HG02938 (cell line): Measurements from ENCODE around the gene CIAPIN1.

ENCODE experiments used
- ATAC-seq: cut with Tn5 transposase; IDR thresholded peaks from one replicate; pipeline ENCODE4 v1.9.1; 2021; ENCODE audit warnings: mild to moderate bottlenecking, moderate library complexity; ENCODE audit not compliant: unreplicated experiment

CIAPIN1 gene

DNA sequence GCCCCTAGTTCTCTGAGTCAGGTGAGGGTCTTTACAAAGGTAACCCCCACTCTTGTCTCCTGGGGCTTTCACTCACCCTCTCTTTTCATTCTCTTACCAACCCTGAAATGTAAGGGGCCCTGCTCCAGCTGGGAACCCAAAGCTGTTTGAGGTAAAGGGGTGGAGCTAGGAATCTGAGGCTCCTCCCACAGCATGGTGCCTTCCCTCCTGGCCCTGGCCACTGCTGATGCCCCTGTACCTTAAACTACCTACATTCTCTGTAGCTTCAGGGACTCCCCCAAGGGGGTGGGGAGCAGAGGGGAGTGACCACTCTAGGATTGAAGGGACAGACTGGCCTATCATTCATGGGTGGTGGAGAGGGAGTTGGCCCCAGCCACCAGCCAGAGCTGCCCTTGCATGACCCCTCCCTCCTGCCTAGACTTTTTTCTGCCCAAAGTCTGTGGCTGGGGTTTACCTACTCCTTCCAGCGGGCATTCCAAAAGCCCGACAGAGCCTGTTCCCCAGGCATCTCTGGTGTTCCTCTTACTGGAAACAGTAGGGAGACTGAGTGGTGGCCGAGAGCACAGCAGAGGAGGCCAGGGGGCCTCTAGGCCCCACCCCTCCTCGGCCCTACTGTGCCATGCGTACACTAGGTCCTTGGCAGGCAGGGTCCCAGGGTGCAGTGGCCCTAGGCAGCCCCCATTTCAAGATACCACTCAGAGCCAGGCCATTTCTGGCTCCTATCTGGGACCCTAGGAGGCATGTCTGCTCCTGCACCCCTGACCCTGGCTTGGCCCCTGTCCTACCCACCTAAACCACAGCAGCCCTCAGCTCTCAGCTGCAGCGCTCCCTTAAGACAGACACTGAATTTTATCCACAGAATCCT, 29.6 kb upstream of the CIAPIN1 start:
- no peak for ATAC-seq

DNA sequence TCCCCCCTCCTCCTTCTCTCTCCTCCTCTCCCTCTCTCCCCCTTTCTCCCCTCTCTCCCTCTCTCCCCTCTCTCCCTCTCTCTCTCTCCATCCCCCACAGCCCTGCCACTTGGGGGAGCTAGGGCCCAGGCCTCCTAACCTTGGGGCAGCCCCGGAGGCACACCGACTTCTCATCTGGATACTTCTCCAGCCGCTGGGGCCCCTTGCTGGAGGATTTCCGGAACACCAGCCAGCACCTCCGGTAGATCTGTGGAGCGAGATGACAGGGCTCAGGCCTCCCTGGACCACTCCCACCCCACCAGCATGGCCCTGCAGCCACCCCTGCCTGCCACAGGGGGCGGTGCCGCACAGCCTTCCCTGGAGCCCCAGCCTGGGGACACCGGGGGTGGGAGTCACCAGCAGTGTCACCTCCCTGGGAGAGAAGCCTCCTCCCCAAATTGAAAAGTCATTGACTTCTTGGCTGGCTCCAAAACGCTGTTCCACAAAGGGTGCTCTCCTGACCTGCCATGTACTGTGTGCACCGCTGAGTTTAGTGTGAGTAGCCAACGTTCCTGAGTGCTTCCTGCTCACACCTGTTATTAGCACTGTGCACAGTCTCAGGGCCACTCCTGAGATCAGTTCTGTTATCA, 28.6 kb upstream of the CIAPIN1 start:
- ATAC-seq, result peak; percentile 85

DNA sequence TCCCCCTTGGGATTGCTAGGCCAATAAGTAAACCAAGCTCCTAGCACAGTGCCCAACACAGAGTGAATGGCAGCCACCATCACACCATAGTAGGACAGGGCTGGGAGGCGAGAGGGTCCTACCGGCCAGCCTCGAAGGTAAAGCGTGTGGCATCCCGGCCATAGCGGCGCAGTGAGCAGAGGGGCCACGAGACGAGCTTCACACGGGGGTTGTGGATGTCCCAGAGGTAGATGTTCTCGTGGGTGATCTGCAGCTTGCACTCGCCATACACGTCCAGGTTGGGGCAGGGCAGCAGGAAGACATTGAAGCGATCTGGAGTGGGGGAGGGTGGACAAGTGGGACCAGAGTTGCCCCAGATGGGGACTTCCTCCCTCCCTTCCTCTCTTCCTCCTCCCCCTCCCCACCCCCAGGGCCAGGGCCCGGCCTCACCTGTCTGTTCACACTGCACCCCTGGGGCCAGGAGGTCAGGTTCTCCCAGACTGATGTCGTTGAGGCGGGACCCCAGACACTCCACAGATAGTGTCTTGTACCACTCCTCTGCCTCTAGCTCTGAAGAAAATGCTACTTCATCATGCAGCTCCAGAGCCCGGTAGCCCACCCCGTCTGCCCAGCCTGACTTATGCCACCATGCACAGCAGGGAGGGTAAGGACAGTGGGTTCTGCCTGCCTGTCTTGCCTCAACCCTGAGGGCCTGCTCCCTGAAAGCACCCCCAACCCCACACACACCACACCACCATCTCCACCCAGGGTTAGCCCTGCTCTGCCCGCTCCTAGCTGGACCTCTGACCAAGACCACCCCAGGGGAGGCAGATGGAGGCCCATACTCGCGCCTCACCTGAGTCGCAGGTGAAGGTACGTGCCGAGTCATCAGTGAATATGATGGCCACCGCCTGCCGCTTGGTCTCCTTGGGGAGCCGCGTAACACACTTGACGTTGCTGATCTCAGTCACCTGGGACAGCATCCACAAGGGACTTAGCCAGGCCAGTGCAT, 27.8 kb upstream of the CIAPIN1 start:
- no peak for ATAC-seq

DNA sequence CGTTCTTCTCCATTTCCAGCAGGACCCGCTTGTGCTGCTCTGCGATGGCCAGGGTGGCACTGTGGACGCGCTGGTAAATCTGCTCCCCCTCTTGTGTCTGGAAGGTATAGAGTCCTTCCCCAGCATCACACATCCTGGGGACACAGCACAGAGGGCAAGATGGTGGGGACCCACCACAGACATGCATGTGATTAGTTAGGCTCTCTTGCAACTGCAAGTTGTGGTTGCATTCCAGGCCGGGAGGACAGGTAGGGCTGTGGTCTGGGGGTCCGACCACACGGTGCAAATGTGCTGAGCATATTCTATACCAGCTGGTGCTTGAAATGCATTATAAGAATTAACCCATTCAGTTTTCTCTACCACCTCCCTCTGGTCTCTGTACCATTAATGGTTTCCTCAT, 26.7 kb upstream of the CIAPIN1 start:
- no peak for ATAC-seq

DNA sequence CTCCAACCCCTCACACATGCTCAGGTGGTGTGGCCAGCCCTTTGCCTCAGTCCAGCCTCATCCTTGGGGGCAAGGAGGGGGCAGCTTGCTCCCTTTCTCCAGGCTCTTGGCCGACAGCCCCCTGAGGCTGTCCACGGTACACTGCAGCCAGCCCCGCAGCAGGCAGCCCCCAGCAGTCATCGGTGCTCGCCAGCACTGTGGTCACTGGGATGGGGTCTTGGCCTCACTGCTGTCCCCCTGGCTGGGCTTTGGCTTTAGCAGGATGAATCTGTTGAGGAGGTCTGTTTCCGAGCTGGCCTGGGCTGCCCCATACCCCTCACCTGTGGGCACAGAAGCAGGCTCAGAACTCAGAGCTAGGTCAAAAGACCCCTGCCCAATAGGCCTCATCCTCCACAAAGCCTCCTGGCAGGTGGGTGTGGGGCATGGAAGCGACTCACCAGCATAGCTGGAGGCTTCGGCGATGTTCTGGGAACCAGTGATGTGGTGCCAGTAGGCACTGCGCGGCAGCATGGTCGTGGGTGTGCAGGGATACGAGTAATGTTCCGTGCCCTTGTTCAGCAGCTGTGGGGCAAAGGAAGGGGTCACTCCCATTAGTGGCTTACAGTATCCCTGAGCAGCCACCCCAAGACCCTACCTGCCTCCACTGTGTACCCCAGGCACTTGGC, 26.1 kb upstream of the CIAPIN1 start:
- ATAC-seq, result no peak

DNA sequence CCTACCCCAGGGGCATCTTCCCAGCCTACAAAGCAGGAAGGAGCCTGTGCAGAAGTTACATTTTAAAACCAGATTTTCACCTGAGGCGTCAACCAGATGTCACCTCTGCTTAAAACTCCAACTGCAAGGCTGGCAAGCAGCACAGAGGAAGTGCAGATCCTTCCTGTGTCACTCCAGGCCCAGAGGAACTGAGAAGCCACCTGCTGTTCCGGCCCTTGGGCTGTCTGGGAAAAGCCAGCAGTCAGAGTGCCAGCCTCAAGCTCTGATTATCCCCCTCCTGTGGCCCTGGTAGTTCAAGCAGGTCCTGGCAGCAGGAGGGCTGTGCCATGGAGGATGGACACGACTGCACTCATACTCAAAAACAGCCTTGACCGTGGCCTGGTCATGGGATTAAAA, 25.5 kb upstream of the CIAPIN1 start:
- ATAC-seq, result no peak

DNA sequence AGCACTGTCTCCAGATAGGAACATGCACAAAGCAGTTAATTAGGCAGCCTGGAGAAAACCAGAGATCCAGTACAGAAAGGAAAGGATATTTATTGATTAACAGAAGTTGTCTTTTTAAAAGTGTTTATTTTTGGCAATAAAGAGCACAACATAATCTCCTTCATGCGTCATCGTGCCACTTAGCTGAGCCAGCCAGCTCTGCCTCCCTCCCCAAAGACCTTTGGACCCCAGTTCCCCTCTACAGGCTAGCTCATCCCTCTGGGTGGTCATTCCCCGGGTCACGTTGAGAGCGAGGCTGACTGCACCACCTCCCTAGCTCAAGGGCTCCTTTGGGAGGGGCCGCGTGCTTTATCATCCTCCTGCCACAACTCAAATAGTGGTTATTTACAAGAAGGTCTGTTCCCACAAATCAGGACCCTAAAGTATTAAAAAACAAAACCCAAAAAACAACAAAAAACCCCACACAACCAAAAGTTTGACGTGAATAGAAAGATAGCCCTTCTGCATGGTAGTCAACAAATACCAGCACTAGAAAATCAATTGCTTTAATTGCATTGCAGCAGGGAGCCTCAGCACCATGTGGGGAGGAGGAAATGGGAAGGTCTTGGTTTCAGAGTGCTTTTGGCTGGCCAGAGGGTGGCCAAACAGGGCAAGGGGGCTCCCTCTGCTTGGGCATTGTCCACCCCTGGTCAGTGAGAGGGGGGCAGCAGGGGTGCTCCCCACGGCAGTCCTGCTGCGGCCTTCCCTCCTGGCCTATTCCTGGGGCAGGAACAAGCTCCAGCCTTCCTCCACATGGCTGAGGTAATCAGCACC, 24.9 kb upstream of the CIAPIN1 start:
- ATAC-seq, result no peak

DNA sequence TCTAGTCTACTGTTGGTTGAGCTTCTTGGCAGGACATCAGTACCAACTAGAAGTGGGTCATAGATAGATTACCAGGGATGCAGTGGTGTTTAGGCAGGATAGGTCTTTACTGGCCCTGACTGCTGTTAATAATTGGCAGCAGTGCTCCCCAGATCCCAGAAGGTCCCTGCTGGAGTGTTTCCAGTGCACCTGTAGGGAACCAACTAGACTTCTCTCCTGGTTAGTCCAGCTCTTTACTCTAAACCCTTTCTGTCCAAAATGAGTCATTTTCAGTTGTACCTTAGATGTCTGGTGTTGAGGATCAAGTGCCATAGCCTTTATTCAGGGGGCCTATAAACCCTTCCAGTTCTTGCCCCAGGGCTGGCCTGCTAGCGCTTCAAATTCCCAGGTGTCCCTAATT, 24.0 kb upstream of the CIAPIN1 start:
- ATAC-seq, result no peak

DNA sequence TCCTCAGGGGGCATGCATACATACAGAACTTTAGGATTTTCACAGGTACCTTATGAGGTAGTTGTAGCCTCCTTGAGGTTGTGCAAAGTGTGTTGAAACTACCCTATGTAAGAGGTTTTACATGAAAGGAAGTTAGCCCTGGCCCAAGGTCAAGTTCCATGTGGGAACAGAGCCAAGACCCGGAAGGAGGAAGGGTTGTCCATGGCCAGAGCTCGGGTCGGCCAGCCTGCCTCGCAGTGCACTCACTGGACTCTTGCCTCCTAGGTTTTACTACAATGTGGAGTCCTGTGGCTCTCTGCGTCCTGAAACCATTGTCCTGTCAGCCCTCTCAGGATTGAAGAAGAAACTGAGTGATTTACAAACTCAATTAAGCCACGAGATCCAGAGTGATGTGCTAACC, 23.5 kb upstream of the CIAPIN1 start:
- no peak for ATAC-seq

DNA sequence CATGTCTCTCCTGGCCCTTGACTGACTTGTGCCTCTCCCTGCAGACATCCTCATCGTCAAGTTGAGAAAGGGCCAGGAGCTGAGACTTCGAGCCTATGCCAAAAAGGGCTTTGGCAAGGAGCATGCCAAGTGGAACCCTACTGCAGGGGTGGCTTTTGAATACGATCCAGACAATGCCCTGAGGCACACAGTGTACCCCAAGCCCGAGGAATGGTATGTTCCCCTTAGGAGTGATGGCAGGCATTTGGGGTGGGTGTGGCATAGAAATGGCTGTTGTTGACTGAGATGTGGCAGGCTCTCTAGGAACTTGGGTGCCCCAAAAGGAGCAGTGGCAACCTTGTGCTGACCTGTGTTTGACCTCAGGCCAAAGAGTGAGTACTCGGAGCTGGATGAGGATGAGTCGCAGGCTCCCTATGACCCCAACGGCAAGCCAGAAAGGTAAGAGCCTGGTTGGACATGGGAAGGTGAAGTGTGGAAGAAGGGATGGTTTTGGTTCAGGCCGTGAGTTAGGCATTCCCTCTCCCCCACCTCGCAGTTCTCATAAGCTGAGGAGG, 22.8 kb upstream of the CIAPIN1 start:
- ATAC-seq, result no peak

DNA sequence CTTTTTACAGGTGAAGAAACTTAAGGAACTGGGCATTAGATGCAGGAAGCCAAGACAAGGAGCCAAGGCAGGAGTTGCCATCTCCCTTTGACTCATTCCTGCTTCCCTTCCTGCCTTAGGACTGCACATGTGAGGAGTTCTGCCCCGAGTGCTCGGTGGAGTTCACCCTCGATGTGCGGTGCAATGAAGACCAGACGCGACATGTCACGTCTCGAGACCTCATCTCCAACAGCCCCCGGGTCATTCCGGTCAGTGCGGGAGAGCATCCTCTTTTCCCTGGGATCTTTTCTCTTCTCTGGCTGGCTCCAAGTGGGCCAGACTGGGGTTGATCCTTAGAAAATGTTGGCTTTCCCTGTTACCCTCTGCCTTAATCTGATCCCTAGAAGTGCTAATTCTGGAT, 21.9 kb upstream of the CIAPIN1 start:
- ATAC-seq, result no peak

DNA sequence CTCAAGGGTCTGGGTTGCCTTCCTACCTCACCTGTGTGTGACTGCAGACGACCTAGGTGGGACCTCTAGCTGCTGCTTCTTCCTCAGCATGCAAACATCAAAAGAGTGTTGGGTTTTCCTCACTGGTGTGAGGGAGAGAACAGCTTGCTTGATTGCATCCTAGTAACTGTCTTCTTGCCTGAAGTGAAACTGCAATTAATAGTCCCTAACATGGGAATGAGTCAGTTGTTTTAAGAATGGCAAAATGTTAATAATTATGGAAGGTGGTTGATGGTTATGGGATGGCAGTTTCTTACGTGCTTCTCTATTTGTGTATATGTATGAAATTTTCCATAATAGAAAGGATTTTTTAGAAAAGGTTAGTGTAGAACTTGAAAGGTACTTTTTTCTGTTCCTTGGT, 21.2 kb upstream of the CIAPIN1 start:
- ATAC-seq, result no peak

DNA sequence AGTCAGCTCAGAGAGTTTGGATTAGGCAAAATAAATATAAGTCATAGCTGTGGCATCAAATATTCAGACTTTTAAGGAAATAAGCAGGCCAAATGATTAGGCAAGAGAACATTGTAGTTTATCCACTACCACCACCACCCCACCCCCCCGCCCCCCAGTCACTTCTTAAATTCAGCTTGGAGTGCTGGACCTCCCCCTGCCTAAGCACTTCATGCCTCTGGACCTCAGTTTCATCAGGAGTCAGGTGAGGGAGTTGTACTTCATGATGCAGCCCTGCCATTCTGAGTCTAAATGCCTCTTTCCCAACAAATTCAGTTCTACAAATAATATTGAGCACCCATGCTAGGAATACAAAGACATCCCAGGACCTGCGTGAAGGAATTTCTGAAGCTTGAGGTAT, 17.3 kb upstream of the CIAPIN1 start:
- no peak for ATAC-seq

DNA sequence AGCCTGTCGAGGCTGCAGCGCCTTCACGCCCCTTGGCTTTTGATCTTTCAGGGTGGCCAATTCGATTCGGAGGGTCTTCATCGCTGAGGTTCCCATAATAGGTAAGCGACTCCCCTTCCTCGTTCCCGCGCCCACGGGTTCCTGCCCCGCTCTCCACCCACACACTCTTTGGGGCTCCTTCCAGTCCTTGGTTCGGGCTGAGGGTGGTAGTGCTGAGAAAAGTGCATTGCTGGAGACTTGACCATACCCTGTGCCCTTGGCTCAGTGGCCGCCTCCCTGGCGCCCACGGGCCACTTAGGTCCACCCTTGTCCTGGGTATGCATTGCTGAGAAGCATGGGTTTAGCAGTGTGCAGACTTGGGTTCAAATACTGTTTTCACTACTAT, 15.8 kb upstream of the CIAPIN1 start:
- ATAC-seq, result no peak

DNA sequence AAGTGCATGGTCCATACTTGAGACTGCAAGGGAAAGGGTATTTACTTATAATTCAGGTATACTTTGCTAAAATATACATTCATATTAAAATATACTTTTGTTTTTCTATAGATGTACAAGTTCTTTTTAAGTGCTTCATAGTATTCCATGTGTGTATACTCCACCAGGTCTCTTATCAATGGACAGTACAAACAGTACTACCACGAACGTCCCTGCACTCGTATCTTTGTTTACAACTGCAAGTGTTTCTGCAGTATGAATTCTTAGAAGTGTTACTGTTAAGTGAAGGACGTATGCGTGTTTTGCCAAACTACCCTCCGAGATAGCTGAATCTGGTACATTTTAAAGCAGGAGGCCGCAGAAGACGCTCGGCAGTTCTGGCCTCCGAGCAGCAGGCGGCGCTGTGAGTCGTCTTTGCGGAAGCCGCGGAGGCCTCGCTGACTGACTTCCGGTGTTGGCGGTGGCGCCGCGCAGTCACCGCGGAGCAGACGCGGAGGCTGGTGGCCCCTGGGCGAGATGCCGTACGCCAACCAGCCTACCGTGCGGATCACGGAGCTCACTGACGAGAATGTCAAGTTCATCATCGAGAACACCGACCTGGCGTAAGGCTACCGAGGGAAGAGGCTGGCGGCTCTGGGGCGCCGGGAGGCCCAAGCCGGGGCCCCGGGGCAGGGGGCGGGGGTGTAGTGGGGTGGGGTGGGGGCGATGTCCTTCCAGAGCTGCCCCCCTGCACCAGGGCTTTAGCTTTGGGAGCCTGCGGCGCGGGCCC, 15.2 kb upstream of the CIAPIN1 start, which contains the start of gene POLR2C:
Gene POLR2C, plus strand, starts transcription at position 471 of the 769 bp plus-strand sequence. Its CDS starts 46 bp downstream, at position 517.
- ATAC-seq, result peak; percentile 79

DNA sequence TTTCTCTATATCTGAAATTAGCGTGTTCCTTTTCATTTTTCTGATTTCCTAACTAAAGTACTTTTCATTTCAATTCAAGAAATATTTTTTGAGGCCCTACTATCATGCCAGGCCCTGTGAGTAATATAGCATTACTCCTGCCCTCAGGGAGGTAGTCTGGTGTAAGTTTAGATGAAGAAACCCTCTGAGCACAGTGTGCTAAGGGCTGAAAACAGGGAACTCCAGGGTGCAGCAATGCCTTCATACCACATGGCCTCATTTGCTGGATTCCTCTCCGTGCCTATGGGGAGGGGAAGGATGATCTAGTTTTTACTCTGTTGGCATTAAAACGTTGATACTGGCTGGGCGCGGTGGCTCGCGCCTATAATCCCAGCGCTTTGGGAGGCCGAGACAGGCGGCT, 4.8 kb upstream of the CIAPIN1 start:
- ATAC-seq, result no peak

DNA sequence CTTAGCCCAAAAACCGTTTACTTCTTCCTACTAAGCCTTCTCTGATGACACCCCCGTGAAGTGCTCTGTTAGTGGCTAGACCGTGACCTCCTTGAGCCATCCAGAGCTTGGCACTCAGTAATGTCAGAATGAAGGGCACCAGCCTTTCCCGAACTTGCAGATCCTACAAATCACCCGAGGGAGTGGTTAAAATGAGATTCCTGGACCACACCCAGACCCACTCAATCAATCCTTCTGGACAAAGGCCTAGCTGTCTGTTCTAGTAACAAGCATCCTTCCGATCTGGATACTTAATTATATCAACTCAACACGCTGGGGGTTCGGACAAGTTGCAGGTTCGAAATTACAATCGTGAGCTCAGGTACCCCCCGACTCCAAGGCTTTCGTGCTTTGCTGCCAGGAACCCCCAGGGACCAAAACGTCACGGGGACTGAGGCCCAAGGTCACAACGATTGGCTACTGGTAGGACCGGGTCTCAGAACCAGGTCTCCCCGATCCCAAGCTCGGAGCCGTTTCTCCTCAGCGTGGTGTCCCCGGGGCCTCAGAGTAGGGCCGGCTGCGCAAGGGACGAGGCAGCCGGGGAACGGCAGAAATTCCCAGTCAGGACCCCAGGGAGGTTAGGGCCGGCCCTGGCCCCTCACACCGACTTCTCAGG, 527 bp downstream of the CIAPIN1 start:
- peak; percentile 39 for ATAC-seq

DNA sequence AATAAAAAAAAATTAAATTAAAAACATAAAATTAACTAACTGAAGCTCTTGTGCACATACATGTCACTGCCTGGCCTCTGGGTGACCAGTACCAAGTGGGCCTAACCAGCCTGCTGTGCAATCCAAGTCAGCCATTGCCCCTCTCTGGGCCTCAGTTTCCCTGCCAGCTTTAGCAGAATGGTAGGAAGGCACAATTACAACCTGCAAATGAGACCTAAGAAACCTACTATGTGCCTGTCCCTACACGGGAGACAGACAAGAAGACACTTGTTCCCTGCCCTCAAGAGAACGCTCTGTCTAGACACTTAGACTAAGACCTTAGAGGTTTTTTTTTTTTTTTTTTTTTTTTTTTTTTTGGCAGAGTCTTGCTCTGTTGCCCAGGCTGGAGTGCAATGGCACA, 1.7 kb downstream of the CIAPIN1 start:
- ATAC-seq, result no peak
